ENCODE measurements around the gene EIF4G1. TPM values are rescaled to one million over a fixed set of nuclear protein-coding genes. Genes with fewer than 3 reads are reported as not detected.
A peak's percentile ranks its signal among the peaks of the same experiment; 100 is the strongest.

The EIF4G1 gene
- total and polyA plus RNA-seq, 2 experiments from 2014 or later = 227 to 552 TPM

GRCh38 chr3:184308744-184309143 lies 5.7 kb upstream of the EIF4G1 start:
- Histone ChIP-seq H3K27ac (ENCODE audit: low read depth) (no peak overlapping the region), H3F3A (replicated peaks; ENCODE audit: low read depth) (peaks cover 10% of the 10 kb centered on the region; the same call in 1 of the 2 replicates), H3K27me3 (ENCODE audit: insufficient read depth) (no peaks in the 10 kb centered on the region), H2AFZ (no peak overlapping the region), H4K20me1 (replicated peaks; ENCODE audit: insufficient read depth) (0 out of 2 replicates have a peak, but pooled peaks cover 13% of the 10 kb centered on the region), H3K9me2 (ENCODE audit: insufficient read depth) (no peaks in the 10 kb centered on the region), H3K4me1 (ENCODE audit: insufficient read depth) (no peaks in the 10 kb centered on the region), H3K4me3 (no peak overlapping the region), H3K4me2 (no peak overlapping the region), H3K79me2 (replicated peaks; ENCODE audit: insufficient read depth) (peaks cover 9% of the 10 kb centered on the region), H3K36me3 (ENCODE audit: insufficient read depth) (peaks cover 31% of the 10 kb centered on the region)
- TF ChIP-seq ZNF114 (CRISPR knock-in tag; IDR thresholded peaks at IDR 0.05) (no peak), CTCF (conservative IDR thresholded peaks at IDR 0.05; ENCODE audit: low read depth in 2 of 2) (peak in 1 of 2 experiments; percentile 14; a peak in 1 of 4 replicates)
- ATAC-seq = no peak
- H3K4me3 Mint-ChIP-seq = no peak overlapping the region
- no peaks in the 10 kb centered on the region for H3K9me3 Mint-ChIP-seq
- no peaks in the 10 kb centered on the region for H3K4me1 Mint-ChIP-seq
- peaks cover 15% of the 10 kb centered on the region for H3K27me3 Mint-ChIP-seq (ENCODE audit: insufficient read depth, low read depth, poor library complexity)
- no peak overlapping the region for H3K27ac Mint-ChIP-seq
- no peak for DNase-seq (ENCODE audit: low spot score)
- peaks cover 66% of the 10 kb centered on the region for H3K36me3 Mint-ChIP-seq (ENCODE audit: low read depth)

GRCh38 chr3:184311633-184312032 lies 2.8 kb upstream of the EIF4G1 start:
- peaks cover 5% of the 10 kb centered on the region for H3K4me1 Mint-ChIP-seq
- no peak overlapping the region for H3K27ac Mint-ChIP-seq
- H3K27me3 ChIP-seq (ENCODE audit: insufficient read depth) = no peaks in the 10 kb centered on the region
- peaks cover 8% of the 10 kb centered on the region for H3K4me1 ChIP-seq (ENCODE audit: insufficient read depth)
- H3K4me2 ChIP-seq = no peak overlapping the region
- H3K27ac ChIP-seq (ENCODE audit: low read depth) = no peak overlapping the region
- no peak overlapping the region; the same call in 2 of the 3 replicates for H3K4me3 Mint-ChIP-seq
- DNase-seq (ENCODE audit: low spot score) (no peak), ATAC-seq (no peak)
- H3K27me3 Mint-ChIP-seq (ENCODE audit: insufficient read depth, low read depth, poor library complexity) = peaks cover 17% of the 10 kb centered on the region
- H3K36me3 Mint-ChIP-seq (ENCODE audit: low read depth) = peaks cover 48% of the 10 kb centered on the region
- H3K36me3 ChIP-seq (ENCODE audit: insufficient read depth) = peaks cover 15% of the 10 kb centered on the region
- peaks cover 8% of the 10 kb centered on the region; the same call in 1 of the 2 replicates for H3F3A ChIP-seq (replicated peaks; ENCODE audit: low read depth)
- H2AFZ ChIP-seq = no peak overlapping the region
- H4K20me1 ChIP-seq (replicated peaks; ENCODE audit: insufficient read depth) = peaks cover 8% of the 10 kb centered on the region
- H3K4me3 ChIP-seq = no peak overlapping the region
- peaks cover 20% of the 10 kb centered on the region for H3K79me2 ChIP-seq (replicated peaks; ENCODE audit: insufficient read depth)
- no peaks in the 10 kb centered on the region for H3K9me2 ChIP-seq (ENCODE audit: insufficient read depth)
- H3K9me3 Mint-ChIP-seq = no peaks in the 10 kb centered on the region
- TF ChIP-seq ZNF331 (CRISPR knock-in tag; IDR thresholded peaks at IDR 0.05; ENCODE audit: low read depth) (no peak), JUNB (IDR thresholded peaks at IDR 0.05; ENCODE audit: unreplicated experiment) (no peak), REST (IDR thresholded peaks at IDR 0.05; ENCODE audit: unreplicated experiment) (no peak), CTCF (conservative IDR thresholded peaks at IDR 0.05; ENCODE audit: low read depth in 2 of 2) (no peak), ETS1 (IDR thresholded peaks at IDR 0.05) (no peak), CREB1 (CRISPR knock-in tag; IDR thresholded peaks at IDR 0.05; ENCODE audit: low read depth) (no peak), EZH2 (IDR thresholded peaks at IDR 0.05; ENCODE audit: low read depth, unreplicated experiment) (no peak), STAT1 (IDR thresholded peaks at IDR 0.05; ENCODE audit: unreplicated experiment) (no peak)
